H9 (cell line): ENCODE measurements around the gene ADCY1. TPM values are rescaled to one million over a fixed set of nuclear protein-coding genes. Genes with fewer than 3 reads are reported as not detected.

Source experiments
- DNase-seq: peaks from one replicate; pipeline ENCODE4 v3.0.0-alpha.2; 2017
- H2AFZ ChIP-seq: one replicate; pipeline ENCODE4 v1.6.1; 2013; ENCODE audit warnings: mild to moderate bottlenecking, low read length, control low read depth, moderate library complexity
- H2AK5ac ChIP-seq: 2 replicates; pipeline ENCODE4 v1.6.1; 2013; ENCODE audit warnings: low read length, control low read depth, mixed read lengths; ENCODE audit not compliant: insufficient read length
- H2BK120ac ChIP-seq: one replicate; pipeline ENCODE4 v1.6.1; 2013; ENCODE audit warnings: low read depth, mild to moderate bottlenecking, low read length, control low read depth, inconsistent platforms; ENCODE audit not compliant: poor library complexity, severe bottlenecking
- H2BK12ac ChIP-seq: 2 replicates; pipeline ENCODE4 v1.6.1; 2013; ENCODE audit warnings: low read length, control low read depth, mixed read lengths, low read depth; ENCODE audit not compliant: insufficient read length
- H2BK15ac ChIP-seq: 2 replicates; pipeline ENCODE4 v1.6.1; 2013; ENCODE audit warnings: low read depth, low read length, control low read depth
- H2BK20ac ChIP-seq: one replicate; pipeline ENCODE4 v1.6.1; 2013; ENCODE audit warnings: low read depth, mild to moderate bottlenecking, low read length, control low read depth, inconsistent platforms; ENCODE audit not compliant: poor library complexity, severe bottlenecking
- H2BK5ac ChIP-seq: 2 replicates; pipeline ENCODE4 v1.6.1; 2013; ENCODE audit warnings: low read length, control low read depth, mixed read lengths; ENCODE audit not compliant: insufficient read length
- H3K14ac ChIP-seq: 2 replicates; pipeline ENCODE4 v1.6.1; 2013; ENCODE audit warnings: low read length, control low read depth; ENCODE audit not compliant: insufficient read depth
- H3K18ac ChIP-seq: 2 replicates; pipeline ENCODE4 v1.6.1; 2013; ENCODE audit warnings: low read depth, mild to moderate bottlenecking, mixed read lengths, low read length, control low read depth; ENCODE audit not compliant: insufficient read length
- H3K23ac ChIP-seq: 2 replicates; pipeline ENCODE4 v1.6.1; 2013; ENCODE audit warnings: low read length, control low read depth, mixed read lengths, low read depth; ENCODE audit not compliant: insufficient read length
- H3K23me2 ChIP-seq: 2 replicates; pipeline ENCODE4 v1.6.1; 2013; ENCODE audit warnings: low read depth, mild to moderate bottlenecking, mixed read lengths, low read length, control low read depth; ENCODE audit not compliant: insufficient read length, poor library complexity, severe bottlenecking
- H3K27ac ChIP-seq: 2 replicates; pipeline ENCODE4 v1.5.1; 2013; ENCODE audit warnings: low read length, control low read depth, mixed read lengths, low read depth; ENCODE audit not compliant: insufficient read length
- H3K27me3 ChIP-seq: 2 replicates; pipeline ENCODE4 v1.6.1; 2013; ENCODE audit warnings: low read length, control low read depth, inconsistent platforms; ENCODE audit not compliant: insufficient read depth
- H3K4ac ChIP-seq: 2 replicates; pipeline ENCODE4 v1.6.1; 2013; ENCODE audit warnings: low read depth, mild to moderate bottlenecking, control low read depth, inconsistent platforms, low read length, moderate library complexity
- H3K4me1 ChIP-seq: 2 replicates; pipeline ENCODE4 v1.6.1; 2013; ENCODE audit warnings: low read length, control low read depth, inconsistent platforms; ENCODE audit not compliant: insufficient read depth
- H3K4me2 ChIP-seq: 2 replicates; pipeline ENCODE4 v1.6.1; 2013; ENCODE audit warnings: low read length, control low read depth, mixed read lengths; ENCODE audit not compliant: insufficient read length, insufficient read depth
- H3K56ac ChIP-seq: 2 replicates; pipeline ENCODE4 v1.6.1; 2013; ENCODE audit warnings: low read depth, mild to moderate bottlenecking, mixed read lengths, low read length, control low read depth; ENCODE audit not compliant: insufficient read length
- H3K79me1 ChIP-seq: 2 replicates; pipeline ENCODE4 v1.6.1; 2013; ENCODE audit warnings: low read depth, mild to moderate bottlenecking, moderate library complexity, low read length, control low read depth, inconsistent platforms; ENCODE audit not compliant: insufficient read depth, poor library complexity, severe bottlenecking
- H3K79me2 ChIP-seq: 2 replicates; pipeline ENCODE4 v1.6.1; 2013; ENCODE audit warnings: low read length, control low read depth, inconsistent platforms; ENCODE audit not compliant: insufficient read depth
- H3K9ac ChIP-seq: 2 replicates; pipeline ENCODE4 v1.6.1; 2013; ENCODE audit warnings: low read length, control low read depth, mixed read lengths; ENCODE audit not compliant: insufficient read length; ENCODE audit errors: extremely low read depth
- H3K9me3 ChIP-seq: one replicate; pipeline ENCODE4 v1.6.1; 2013; ENCODE audit warnings: low read depth, low read length, inconsistent platforms; ENCODE audit not compliant: control insufficient read depth
- H3T11ph ChIP-seq: one replicate; pipeline ENCODE4 v1.6.1; 2013; ENCODE audit warnings: mild to moderate bottlenecking, low read length, control low read depth, inconsistent platforms
- H4K20me1 ChIP-seq: one replicate; pipeline ENCODE4 v1.6.1; 2013; ENCODE audit not compliant: control insufficient read depth, insufficient read length, insufficient read depth
- H4K5ac ChIP-seq: 2 replicates; pipeline ENCODE4 v1.6.1; 2013; ENCODE audit warnings: low read depth, mild to moderate bottlenecking, mixed read lengths, low read length, control low read depth; ENCODE audit not compliant: insufficient read length
- H4K8ac ChIP-seq: replicated peaks from 2 replicates; pipeline ENCODE4 v1.6.1; 2013; ENCODE audit warnings: low read length, control low read depth, mixed read lengths, low read depth; ENCODE audit not compliant: insufficient read length
- H4K91ac ChIP-seq: 2 replicates; pipeline ENCODE4 v1.6.1; 2013; ENCODE audit warnings: low read depth, mild to moderate bottlenecking, moderate library complexity, mixed read lengths, low read length, control low read depth; ENCODE audit not compliant: insufficient read length
- H3K27ac Mint-ChIP-seq, 3 experiments: 2 replicates in 2 of 3; 3 replicates in 1 of 3; pipeline ENCODE4 v1.8.0; 2020 to 2021; ENCODE audit warnings: mixed read lengths in 3 of 3, mild to moderate bottlenecking in 1 of 3, moderate library complexity in 1 of 3
- H3K27me3 Mint-ChIP-seq: 2 replicates; pipeline ENCODE4 v1.8.0; 2021; ENCODE audit warnings: low read depth, mild to moderate bottlenecking, moderate library complexity, mixed read lengths
- H3K36me3 Mint-ChIP-seq, 3 experiments: 2 replicates in 2 of 3; 3 replicates in 1 of 3; pipeline ENCODE4 v1.8.0; 2020 to 2021; ENCODE audit warnings: low read depth in 3 of 3, mixed read lengths in 3 of 3; ENCODE audit not compliant: insufficient read depth in 1 of 3
- H3K4me1 Mint-ChIP-seq, 2 experiments: 2 replicates each; pipeline ENCODE4 v1.8.0; 2020; ENCODE audit warnings: mixed read lengths in 2 of 2
- H3K4me3 Mint-ChIP-seq, 2 experiments: 2 replicates in 1 of 2; 3 replicates in 1 of 2; pipeline ENCODE4 v1.8.0; 2020 to 2021; ENCODE audit warnings: mild to moderate bottlenecking in 2 of 2, mixed read lengths in 2 of 2, moderate library complexity in 1 of 2
- H3K9me3 Mint-ChIP-seq, 2 experiments: 2 replicates in 1 of 2; 3 replicates in 1 of 2; pipeline ENCODE4 v1.8.0; 2020; ENCODE audit warnings: mild to moderate bottlenecking in 2 of 2, mixed read lengths in 2 of 2, moderate library complexity in 1 of 2
- WGBS: extraction: QIAGEN DNeasy Blood & Tissue Kit; methylation state at CpG from one replicate; pipeline ENCODE4 v1.1.7; 2013; ENCODE audit warnings: missing lambda C conversion rate, low lambda C conversion rate, mixed read lengths; ENCODE audit not compliant: insufficient read length; ENCODE audit errors: extremely low coverage; 5-methylcytosine and 5-hydroxymethylcytosine counted together
- total RNA-seq: library from RNA; stranded (reverse); gene quantifications from 2 replicates; pipeline ENCODE4 v1.2.1, GENCODE V29; 2021
- TF ChIP-seq, protein P1 (sequence below): fragments of 200-600 bp; sonication (generic); conservative IDR thresholded peaks from 3 replicates; pipeline ENCODE4 v1.8.0; 2021; ENCODE audit warnings: antibody characterized with exemption, mild to moderate bottlenecking

The ADCY1 gene
- total RNA-seq, 1 experiment from 2014 or later, result 21.6 TPM

GRCh38 chr7:45595809-45596664 lies 21.9 kb downstream of the ADCY1 start:
- no peak overlapping the region for H3K4me2 ChIP-seq
- no peak overlapping the region for H2AK5ac ChIP-seq
- H3K56ac ChIP-seq, result no peak overlapping the region
- no peak overlapping the region for H3K18ac ChIP-seq
- H3K79me2 ChIP-seq, result no peaks in the 10 kb centered on the region; the same call in 1 of the 2 replicates
- H4K91ac ChIP-seq, result no peak overlapping the region
- H3K36me3 Mint-ChIP-seq, result peaks cover 0 to 2% (median 0%) of the 10 kb centered on the region in 3 experiments; a peak in 2 of 7 replicates
- H3K27ac Mint-ChIP-seq, result peak overlapping the region; percentile 53 to 88 (median 62); a peak in 4 of 7 replicates
- no peaks in the 10 kb centered on the region for H4K20me1 ChIP-seq
- H2BK120ac ChIP-seq, result no peak overlapping the region
- WGBS, result no CpG with 5 or more reads among the region's 9 CpGs
- no peak overlapping the region for H3K9ac ChIP-seq
- no peak overlapping the region for H3T11ph ChIP-seq
- no peak overlapping the region for H2AFZ ChIP-seq
- no peak overlapping the region for H3K14ac ChIP-seq
- H3K27me3 Mint-ChIP-seq, result no peaks in the 10 kb centered on the region
- H3K27ac ChIP-seq, result no peak overlapping the region
- H3K23me2 ChIP-seq, result no peaks in the 10 kb centered on the region
- H2BK20ac ChIP-seq, result no peak overlapping the region
- no peaks in the 10 kb centered on the region for H3K27me3 ChIP-seq
- H3K23ac ChIP-seq, result no peak overlapping the region
- H2BK12ac ChIP-seq, result no peak overlapping the region
- H4K5ac ChIP-seq, result no peak overlapping the region
- H3K4me1 ChIP-seq, result no peaks in the 10 kb centered on the region
- no peak overlapping the region for H2BK5ac ChIP-seq
- no peak overlapping the region for H2BK15ac ChIP-seq
- H3K4me3 Mint-ChIP-seq, result no peak overlapping the region
- no peak overlapping the region for H3K4ac ChIP-seq
- H3K9me3 ChIP-seq, result no peaks in the 10 kb centered on the region
- DNase-seq, result peak; percentile 12
- H3K4me1 Mint-ChIP-seq, result peaks cover 22 to 30% of the 10 kb centered on the region in 2 experiments
- TF ChIP-seq, protein P1, sequence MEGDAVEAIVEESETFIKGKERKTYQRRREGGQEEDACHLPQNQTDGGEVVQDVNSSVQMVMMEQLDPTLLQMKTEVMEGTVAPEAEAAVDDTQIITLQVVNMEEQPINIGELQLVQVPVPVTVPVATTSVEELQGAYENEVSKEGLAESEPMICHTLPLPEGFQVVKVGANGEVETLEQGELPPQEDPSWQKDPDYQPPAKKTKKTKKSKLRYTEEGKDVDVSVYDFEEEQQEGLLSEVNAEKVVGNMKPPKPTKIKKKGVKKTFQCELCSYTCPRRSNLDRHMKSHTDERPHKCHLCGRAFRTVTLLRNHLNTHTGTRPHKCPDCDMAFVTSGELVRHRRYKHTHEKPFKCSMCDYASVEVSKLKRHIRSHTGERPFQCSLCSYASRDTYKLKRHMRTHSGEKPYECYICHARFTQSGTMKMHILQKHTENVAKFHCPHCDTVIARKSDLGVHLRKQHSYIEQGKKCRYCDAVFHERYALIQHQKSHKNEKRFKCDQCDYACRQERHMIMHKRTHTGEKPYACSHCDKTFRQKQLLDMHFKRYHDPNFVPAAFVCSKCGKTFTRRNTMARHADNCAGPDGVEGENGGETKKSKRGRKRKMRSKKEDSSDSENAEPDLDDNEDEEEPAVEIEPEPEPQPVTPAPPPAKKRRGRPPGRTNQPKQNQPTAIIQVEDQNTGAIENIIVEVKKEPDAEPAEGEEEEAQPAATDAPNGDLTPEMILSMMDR, result no peak
- H3K79me1 ChIP-seq, result no peaks in the 10 kb centered on the region
- H4K8ac ChIP-seq, result no peak overlapping the region
- H3K9me3 Mint-ChIP-seq, result no peaks in the 10 kb centered on the region
